ENCODE measurements around the gene KCNMB2. TPM values are rescaled to one million over a fixed set of nuclear protein-coding genes. Genes with fewer than 3 reads are reported as not detected.
"Not testable (repeated sequence)": the region's sequence is repeated elsewhere in the genome, so short reads cannot be mapped to it uniquely, and the experiment has no call there.

Gene KCNMB2
- total RNA-seq (2014; rRNA removed) = not detected in 2 replicates
- 0.21 TPM for polyA plus RNA-seq (2012)

DNA sequence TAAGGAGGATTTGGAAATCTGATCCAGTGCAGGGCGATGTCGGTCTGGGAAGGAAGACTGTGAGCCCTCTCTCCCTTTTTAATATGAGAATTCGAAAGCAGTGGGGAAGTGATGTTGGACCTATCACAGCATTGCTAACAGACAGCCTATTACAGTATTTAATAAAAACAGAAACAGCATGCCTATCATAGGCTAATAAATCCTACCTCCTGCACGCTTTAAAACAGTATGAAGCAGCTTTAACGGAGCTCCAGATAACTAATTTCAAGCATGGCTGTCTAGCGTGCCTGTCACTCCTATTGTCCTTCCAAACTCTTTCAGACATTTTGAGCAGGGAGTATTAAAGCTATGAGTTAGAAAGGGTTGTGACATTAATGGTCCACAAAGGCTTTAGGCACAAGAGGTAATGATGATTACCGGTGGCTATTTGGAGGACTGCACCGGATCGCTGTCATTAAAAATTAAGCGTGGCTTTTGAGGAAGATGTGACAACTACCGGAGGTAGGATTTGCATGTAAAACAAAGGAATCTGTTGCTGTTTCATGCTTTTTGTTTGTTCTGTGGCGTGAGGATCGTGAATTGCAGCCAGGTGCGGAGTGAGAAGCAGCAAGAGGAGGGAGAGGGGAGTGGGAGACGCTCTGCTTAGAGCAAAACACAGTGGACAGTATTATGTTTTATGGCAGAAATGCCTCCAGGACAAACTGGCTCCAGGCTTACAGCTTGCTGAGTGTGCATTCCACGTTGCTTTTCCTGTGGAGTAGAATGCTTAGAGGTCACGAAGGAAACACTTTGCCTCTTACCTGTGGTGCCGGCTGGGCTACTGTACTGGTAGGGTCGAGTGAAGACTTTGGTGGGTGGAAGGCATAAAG is at the start of gene KCNMB2:
KCNMB2 (plus strand) TSS at position 226 of the 869 bp plus-strand sequence.
- DNase-seq (ENCODE audit: low read depth) = peak; percentile 7

DNA sequence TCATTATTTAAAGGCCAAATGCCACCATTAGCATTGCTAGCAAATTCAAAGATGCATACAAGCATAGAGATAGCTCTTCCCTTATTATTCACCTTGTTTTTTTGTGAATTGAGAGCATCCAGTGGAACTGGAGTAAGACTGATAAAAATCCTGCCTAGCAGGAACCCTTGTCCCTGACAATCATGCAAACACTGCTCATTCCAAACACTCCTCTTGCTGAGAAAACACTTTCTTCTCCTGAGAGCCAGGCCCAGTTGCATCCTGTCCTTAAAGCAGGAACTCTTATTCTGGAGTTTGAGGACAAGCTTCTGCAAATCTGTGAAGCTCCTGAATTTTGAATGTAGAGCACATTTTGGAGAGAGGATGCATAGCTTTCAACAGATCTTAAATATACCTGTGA is 49.3 kb upstream of the KCNMB2 start:
- no peak for DNase-seq (ENCODE audit: low read depth)

DNA sequence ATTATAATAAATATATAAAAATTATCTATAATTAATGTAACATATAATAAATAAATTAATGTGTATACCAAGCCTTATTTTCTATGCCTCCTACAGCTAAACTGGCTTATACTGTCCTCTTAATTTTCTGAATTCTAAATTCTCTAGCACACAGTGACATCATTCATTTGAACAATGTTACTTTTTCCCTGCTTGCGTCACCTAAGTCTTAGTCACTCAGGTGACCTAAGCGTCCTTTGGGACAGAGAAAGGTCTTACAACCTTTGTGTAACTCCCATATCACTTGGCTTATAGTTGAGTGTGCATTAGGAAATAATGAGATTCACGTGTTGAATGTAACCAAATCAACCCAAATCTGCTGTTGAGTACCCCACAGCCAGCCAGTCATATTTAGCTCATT is 48.5 kb upstream of the KCNMB2 start:
- no peak for DNase-seq (ENCODE audit: low read depth)

DNA sequence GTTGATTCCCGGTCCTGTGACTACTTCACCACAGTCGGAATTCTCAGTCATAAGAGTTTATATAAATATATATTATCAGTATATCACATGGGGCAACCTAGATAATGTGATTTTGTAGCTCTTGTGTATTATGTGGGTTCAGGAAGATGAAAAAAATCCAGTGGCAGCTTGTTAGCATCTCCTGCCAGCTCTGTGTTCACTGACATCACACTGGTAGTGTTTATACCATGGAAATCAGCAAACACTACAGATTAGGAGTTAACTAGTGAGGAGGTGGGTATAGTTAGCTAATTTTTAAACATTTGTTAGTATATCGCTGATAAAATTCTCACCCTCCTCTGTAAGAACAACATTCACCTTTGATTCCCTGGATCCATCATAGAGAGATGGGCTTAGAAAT is 44.5 kb upstream of the KCNMB2 start:
- no peak for DNase-seq (ENCODE audit: low read depth)

DNA sequence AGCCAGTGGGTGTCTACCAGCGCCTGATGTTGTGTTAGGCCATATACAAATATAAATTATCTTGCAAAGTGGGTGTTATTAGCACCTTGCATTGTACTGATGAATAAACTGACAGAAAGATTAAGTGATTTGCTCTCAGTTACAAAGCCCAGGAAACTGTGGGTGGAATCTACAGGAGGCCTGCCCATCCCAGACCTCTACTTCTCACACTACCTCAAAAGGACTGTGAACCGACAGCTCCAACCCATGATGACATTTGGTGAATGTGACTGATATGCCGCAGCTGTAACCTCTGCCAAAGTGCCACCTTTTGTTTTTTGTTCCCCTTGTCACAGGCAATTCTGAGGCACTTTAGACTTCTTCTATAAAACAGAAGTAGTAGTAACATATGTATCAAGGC is 43.7 kb upstream of the KCNMB2 start:
- no peak for DNase-seq (ENCODE audit: low read depth)

DNA sequence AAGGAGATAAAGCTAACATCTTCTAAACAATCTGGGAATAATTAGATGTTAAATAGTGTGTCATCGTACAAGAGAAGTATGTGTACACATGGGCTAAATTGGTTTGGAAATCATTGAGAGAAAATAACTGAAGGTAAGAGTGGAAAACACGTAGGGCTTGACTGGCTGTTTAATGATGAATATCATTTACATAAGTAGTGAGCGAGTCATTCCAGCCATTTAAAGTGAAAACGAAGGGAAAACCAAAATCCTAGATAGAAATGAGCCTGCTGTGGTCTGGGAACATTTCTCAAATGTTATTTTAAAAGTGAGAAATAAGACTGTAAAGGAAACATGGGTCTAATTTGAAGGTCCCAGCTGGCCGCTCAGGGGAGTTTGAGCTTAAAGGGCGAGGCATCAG is 41.9 kb upstream of the KCNMB2 start:
- DNase-seq (ENCODE audit: low read depth) = peak; percentile 46

DNA sequence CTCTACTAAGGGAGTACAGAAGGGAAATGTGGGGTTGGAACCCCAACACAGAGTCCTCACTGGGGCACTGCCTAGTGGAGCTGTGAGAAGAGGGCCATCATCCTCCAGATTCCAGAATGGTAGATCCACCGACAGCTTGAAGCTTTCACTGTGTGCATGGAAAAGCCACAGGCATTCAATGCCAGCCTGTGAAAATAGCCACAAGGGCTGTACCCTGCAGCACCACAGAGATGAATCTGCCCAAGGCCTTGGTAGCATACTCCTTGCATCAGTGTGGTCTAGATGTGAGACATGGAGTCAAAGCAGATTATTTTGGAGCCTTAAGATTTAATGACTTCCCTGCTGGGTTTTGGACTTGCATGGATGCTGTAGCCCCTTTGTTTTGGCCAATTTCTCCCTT is 39.3 kb upstream of the KCNMB2 start:
- no peak for DNase-seq (ENCODE audit: low read depth)

DNA sequence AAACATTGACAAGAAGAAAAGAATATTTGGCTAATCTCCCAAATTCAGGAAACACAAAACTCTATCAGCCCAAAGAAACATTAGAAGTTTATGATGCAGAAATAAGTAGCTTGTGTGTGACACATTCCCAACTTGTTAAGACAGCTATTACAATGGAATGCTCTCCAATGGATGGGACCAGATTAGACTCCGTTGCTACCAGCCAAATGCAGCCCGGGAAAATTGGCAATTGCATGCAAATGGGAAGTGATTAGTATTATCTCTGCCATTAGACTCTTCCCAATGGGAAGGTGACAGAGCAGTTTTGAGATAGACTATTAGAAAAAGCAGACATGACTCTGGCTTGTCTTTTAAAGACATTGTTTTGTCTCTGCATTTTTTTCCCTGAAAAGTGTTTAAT is 37.4 kb upstream of the KCNMB2 start:
- no peak for DNase-seq (ENCODE audit: low read depth)

DNA sequence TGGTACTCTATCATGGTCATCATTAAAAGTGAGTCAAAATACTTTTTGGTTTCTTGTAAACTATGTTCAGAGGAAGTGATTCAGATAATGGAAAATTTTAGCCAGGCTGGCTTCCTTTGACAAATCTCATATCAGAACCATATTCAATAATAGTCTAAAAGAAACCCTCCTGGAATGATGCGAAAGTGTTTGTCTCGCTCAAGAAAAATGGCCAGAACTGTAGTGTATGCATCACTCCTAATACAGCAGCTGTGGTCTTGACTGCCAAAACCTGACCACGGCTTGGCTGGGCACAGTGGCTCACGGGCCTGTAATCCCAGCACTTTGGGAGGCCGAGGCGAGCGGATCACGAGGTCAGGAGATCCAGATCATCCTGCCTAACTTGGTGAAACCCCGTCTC is 35.6 kb upstream of the KCNMB2 start:
- DNase-seq (ENCODE audit: low read depth) = peak; percentile 38

DNA sequence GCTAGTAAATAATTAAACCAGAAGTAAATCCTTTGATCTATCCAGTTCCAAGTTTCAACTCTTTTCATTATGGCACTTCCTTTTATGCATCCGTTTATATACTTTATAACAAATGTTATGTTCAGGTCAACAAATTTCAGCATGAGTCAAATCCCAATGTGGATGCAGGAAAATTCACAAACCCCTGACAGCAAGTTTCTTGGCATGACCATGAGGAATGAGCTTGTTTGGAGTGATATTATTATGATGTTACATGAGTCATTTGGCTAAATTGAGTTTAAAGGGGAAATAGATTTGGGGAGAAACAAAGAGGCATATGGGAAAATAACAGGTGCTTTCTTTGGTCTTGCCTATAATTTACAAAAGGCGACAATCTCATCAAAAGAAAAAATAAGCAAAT is 32.1 kb upstream of the KCNMB2 start:
- peak; percentile 55 for DNase-seq (ENCODE audit: low read depth)

DNA sequence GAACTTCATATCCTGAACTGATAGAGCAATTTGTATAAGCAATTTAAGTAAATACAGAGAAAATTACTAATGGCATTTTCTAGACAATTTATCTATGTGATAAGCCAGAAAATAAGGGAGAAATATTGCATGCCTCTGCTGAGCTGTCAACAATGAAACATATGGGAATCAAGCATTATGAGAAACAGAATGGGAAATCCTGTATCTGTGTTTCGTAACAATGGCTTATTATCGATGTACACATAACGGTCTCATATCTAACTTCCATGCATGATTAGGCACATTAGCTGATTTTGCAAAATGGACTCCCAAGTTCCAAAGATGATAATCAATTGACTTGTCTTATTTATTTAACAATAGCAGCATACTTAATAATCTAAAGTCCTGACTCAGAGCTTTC is 30.4 kb upstream of the KCNMB2 start:
- DNase-seq (ENCODE audit: low read depth) = no peak

DNA sequence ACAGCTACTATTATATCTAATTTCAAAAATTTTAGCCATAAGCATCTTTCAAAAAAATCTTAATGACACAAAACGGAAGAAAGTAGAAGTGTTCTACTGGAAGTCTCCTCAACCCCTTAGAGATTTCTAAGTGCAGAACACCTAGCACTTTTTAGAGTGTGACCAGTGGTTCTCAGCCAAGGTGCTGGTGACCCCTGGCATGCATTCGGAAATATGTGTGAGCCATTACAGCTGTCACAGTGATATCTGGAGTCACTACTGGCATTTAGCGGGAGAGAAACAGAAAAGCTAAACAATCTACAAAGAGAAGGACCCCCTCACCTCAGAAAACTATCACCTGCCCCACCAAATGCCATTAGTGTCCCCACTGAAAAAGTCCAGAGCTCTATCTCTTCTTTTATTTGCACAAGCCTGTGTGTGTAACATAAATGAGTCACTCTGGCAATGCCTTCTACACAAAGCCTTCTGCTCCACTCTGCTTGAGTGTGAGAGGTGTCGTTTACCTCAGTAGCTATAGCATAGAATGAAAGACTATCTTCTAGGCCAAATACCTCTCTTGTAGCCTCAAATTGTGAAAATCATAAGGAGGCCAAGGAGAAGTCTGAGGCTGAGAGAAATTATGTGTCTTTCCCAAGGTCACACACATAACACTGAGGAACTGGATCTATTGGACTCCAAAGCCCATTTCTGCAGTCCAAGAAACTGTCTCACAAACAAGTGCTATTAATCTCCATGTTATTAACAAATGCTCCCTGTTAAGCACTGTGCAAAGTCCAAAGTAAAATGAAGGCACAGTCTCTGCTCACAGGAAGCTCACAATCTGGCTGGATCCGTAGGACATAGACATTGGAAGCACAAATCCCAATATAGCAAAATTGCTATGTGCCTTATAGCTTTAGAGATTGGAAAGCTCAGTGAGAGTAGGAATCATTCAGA is 28.5 kb upstream of the KCNMB2 start:
- no peak for DNase-seq (ENCODE audit: low read depth)

DNA sequence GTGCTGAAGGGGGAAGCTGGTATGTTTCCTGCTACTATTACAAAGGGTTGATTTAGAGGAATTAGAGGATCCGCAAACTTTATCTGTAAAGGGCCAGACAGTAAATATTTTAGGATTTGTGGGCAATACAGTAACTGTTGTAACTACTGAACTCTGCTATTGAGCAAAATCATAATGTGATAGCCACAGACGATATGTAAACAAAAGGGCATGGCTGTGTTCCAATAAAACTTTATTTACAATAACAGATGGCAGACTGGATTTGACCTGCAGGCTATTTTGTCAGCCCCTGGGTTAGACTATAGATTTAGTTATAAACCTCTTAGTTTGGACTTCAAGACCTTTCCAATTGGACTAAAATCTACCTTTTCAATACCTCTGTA is 27.8 kb upstream of the KCNMB2 start:
- no peak for DNase-seq (ENCODE audit: low read depth)

DNA sequence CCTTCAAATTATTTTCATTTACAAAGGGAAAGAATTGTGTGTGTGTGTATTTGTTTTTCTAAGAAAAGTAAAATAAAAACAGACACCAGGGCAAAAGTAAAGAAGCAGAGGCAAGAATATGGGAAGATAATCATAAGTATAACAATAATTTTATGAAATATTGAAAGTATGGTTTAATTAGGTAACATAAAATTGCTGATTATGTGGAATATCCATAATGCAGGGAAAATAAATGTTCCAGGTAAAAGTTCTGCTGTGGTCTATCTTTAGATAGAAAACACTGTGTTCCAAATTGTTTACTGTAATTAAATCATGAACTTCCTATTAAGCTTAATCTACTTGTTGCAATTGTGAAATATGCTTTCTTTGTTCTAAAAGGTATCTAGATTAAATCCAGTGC is 25.7 kb upstream of the KCNMB2 start:
- no peak for DNase-seq (ENCODE audit: low read depth)

DNA sequence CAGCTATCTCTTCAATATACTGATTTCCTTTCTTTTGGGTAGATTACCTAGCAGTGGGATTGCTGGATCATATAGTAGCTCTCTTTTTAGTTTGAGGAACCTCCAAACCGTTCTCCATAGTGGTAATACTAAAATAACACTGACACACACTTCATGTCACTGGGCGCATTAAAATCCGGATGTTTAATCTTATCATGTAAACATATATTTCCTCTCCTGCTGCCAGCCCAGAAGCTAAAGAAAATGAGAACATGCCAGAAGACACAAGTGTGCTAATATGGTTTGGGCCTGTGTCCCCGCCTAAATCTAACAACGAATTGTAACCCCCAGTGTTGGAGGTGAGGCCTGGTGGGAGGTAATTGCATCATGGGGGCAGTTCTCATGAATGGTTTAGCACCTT is 23.6 kb upstream of the KCNMB2 start:
- no peak for DNase-seq (ENCODE audit: low read depth)

DNA sequence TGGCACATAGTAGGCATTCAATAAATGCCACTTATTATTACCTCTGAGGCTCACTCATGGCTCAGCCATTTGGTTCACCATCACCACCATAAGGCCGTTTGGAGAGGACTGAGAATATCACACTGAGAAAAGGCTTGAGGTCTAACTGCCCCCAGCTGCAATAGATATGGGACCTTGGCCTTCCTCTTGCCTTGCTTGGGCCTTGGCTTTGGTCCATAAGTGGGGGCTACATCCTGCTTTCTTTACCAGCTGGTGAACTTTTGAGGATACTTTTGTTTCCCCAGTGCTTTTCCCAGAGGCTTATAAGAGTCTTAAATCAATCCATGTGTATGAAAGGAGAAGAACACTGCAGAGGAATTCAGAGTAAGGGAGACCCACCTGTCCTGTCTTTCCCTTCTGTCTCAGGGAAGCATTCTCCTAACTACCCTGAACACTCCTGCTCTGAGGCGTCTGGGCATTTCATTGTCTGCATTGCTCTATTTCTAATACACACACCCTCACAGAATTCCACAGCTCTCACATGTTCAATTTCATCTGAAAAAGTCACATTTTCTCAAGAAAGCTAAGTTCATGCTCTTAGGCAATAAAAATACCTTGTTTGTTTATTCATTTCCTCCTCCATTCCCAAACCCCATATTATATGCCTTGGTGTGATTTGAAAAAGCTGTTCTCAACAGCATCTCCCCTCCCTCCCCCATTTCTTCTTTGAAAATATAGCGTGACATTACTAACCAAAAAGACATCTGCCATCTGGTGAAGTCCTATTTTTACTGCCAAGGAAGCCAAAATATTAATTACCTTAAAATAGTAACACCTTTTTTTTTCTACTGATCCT is 22.5 kb upstream of the KCNMB2 start:
- peak; percentile 50 for DNase-seq (ENCODE audit: low read depth)

DNA sequence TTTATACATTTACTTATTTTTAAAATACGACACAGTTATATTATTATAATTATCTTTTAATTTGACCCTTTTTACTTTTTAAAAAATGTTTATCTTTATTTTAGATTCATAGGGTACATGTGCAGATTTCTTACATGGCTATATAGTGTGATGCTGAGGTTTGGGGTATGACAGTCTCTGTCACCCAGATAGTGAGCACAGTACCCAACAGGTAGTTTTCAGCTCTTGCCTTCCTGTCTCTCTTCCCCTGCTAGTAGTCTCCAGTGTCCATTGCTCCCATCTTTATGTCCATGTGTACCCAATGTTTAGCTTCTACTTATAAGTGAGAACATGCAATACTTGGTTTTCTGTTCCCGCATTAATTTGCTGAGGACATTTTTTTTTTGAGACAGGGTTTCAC is 21.8 kb upstream of the KCNMB2 start:
- no peak for DNase-seq (ENCODE audit: low read depth)

DNA sequence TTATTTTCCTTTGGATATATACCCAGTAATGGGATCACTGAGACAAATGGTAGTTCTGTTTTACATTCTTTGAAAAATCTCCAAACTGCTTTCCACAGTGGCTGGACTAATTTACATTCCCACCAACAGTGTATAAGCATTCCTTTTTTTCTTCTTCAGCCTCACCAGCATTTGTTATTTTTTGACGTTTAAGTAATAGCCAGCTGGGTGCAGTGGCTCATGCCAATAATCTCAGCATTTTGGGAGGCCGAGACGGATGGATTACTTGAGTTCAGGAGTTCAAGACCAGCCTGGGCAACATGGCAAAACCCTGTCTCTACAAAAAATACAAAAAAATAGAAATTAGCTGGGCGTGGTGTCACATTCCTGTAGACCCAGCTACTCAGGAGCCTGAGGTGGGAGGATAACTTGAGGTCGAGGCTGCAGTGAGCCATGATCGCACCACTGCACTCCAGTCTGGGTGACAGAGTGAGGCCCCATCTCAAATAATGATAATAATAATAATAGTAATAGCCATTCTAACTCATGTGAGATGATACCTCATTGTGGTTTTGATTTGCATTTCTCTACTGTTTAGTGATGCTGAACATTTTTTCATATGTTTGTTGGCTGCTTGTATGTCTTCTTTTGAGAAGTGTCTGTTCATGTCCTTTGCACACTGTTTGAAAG is 21.0 kb upstream of the KCNMB2 start:
- DNase-seq (ENCODE audit: low read depth) = not testable (repeated sequence)

DNA sequence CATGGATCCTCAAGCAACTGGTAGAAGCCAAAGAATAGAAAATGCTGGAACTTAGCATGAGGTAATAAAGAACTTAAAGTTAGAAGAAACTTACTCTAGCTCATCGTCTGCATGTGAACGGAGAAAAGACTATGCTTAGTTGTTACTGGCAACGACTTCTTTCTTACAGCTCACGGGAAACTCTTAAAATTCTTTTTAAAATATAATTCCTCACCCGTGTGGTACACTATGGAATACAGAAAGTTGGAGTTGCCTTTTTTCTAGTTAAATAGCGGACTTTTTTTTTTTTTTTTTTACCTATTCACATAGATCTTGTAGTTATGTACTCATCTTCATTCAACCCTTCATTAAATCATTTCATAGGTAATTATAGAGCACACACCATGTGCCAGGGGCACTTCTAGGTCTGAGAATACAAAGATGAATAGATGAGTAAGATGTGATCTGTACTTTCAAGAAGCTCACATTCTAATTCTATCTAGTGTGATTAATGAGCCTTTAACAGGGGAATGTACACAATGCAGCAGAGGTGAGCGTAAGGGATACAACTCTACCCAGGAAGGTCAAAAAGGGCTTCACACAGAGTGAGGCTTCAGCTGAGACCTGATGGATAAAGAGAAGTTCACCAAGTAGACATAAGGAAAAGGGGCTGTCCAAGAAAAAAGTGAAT is 18.4 kb upstream of the KCNMB2 start:
- DNase-seq (ENCODE audit: low read depth) = no peak

DNA sequence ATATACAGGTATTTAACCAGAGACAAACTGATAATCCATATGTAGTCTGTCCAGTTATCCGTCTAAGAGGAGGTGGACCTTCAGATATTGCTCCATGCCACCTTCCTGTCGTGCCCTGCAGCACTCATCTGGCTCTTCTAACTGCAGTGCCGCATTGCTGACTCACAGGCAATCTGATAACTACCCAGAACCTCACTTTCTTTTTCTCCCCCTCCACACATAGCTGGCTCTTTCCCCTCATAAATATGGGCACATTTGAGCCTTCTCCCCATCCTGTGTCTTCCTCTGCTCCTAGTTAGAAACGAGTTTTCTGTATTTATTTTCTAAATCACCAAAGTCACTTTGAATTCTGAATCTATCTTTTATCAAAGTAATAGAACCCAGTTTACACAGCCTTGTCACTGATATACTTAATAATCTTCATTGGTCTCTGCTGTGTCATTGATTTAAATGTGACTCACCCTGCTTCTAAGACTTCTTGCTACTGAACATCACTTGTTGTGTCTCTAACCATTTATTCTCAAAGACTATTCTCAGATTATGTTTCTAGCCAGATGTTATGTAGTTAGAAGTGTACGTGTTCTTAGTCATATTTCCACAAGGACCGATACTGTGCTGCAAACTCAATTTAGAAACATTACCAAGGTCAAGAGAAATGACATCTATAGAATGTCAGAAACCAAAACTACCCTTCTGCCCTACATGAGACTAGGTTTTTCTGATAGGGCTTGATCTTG is 17.4 kb upstream of the KCNMB2 start:
- peak; percentile 40 for DNase-seq (ENCODE audit: low read depth)

Data from LHCN-M2 (cell line).